GM23338 (cell line): ENCODE results near the gene IMMP2L. TPM values are rescaled to one million over a fixed set of nuclear protein-coding genes. Genes with fewer than 3 reads are reported as not detected.

Experiments
- ATAC-seq: fragments of 200-7000 bp; cut with Tn5 transposase; 3 replicates; pipeline ENCODE4 v1.9.1; 2020
- DNase-seq: peaks from one replicate; pipeline ENCODE4 v3.0.0-alpha.2; 2015; ENCODE audit warnings: low spot score
- H2AFZ ChIP-seq: fragments of 200-600 bp; sonication (generic); 2 replicates; pipeline ENCODE4 v1.8.0; 2016; ENCODE audit warnings: antibody characterized with exemption, mild to moderate bottlenecking, moderate library complexity
- H3F3A ChIP-seq: fragments of 200-600 bp; sonication (generic); replicated peaks from 2 replicates; pipeline ENCODE4 v1.8.0; 2017; ENCODE audit warnings: antibody characterized with exemption, mixed run types, low read depth
- H3K27ac ChIP-seq: fragments of 200-600 bp; sonication (generic); 2 replicates; pipeline ENCODE4 v1.6.1; 2016; ENCODE audit warnings: low read depth
- H3K27me3 ChIP-seq: fragments of 200-600 bp; sonication (generic); 2 replicates; pipeline ENCODE4 v1.8.0; 2016; ENCODE audit warnings: mild to moderate bottlenecking, mixed run types, moderate library complexity; ENCODE audit not compliant: insufficient read depth
- H3K36me3 ChIP-seq: fragments of 200-600 bp; sonication (generic); 2 replicates; pipeline ENCODE4 v1.8.0; 2016; ENCODE audit warnings: mild to moderate bottlenecking; ENCODE audit not compliant: insufficient read depth
- H3K4me1 ChIP-seq: fragments of 200-600 bp; sonication (generic); 2 replicates; pipeline ENCODE4 v1.8.0; 2016; ENCODE audit warnings: mild to moderate bottlenecking, moderate library complexity; ENCODE audit not compliant: insufficient read depth
- H3K4me2 ChIP-seq: fragments of 200-600 bp; sonication (generic); 2 replicates; pipeline ENCODE4 v1.7.1; 2017; ENCODE audit warnings: mixed run types
- H3K4me3 ChIP-seq: fragments of 200-600 bp; sonication (generic); 2 replicates; pipeline ENCODE4 v1.6.1; 2016; ENCODE audit warnings: mixed run types
- H3K79me2 ChIP-seq: fragments of 200-600 bp; sonication (generic); replicated peaks from 2 replicates; pipeline ENCODE4 v1.8.0; 2017; ENCODE audit warnings: mild to moderate bottlenecking; ENCODE audit not compliant: insufficient read depth
- H3K9me2 ChIP-seq: fragments of 200-600 bp; sonication (generic); 2 replicates; pipeline ENCODE4 v1.8.0; 2017; ENCODE audit not compliant: insufficient read depth
- H4K20me1 ChIP-seq: fragments of 200-600 bp; sonication (generic); replicated peaks from 2 replicates; pipeline ENCODE4 v1.8.0; 2017; ENCODE audit warnings: mild to moderate bottlenecking; ENCODE audit not compliant: insufficient read depth
- H3K27ac Mint-ChIP-seq: 2 replicates; pipeline ENCODE4 v1.8.0; 2020; ENCODE audit warnings: inconsistent platforms, mild to moderate bottlenecking, moderate library complexity, mixed read lengths
- H3K27me3 Mint-ChIP-seq: 3 replicates; pipeline ENCODE4 v1.8.0; 2022; ENCODE audit warnings: low read depth, mild to moderate bottlenecking, moderate library complexity, mixed read lengths, inconsistent platforms; ENCODE audit not compliant: insufficient read depth, poor library complexity
- H3K36me3 Mint-ChIP-seq: 3 replicates; pipeline ENCODE4 v1.8.0; 2021; ENCODE audit warnings: low read depth, mild to moderate bottlenecking, inconsistent platforms, moderate library complexity, mixed read lengths
- H3K4me1 Mint-ChIP-seq: 3 replicates; pipeline ENCODE4 v1.8.0; 2020; ENCODE audit warnings: mild to moderate bottlenecking, inconsistent platforms, mixed read lengths
- H3K4me3 Mint-ChIP-seq: 3 replicates; pipeline ENCODE4 v1.8.0; 2021; ENCODE audit warnings: moderate library complexity, mild to moderate bottlenecking, inconsistent platforms, mixed read lengths
- H3K9me3 Mint-ChIP-seq: 3 replicates; pipeline ENCODE4 v1.8.0; 2020; ENCODE audit warnings: moderate library complexity, mild to moderate bottlenecking, inconsistent platforms, mixed read lengths
- EZH2phosphoT487 ChIP-seq: fragments of 200-600 bp; sonication (generic); IDR thresholded peaks from one replicate; pipeline ENCODE4 v1.8.1; 2018; ENCODE audit warnings: antibody characterized with exemption; ENCODE audit not compliant: unreplicated experiment
- JUNB ChIP-seq: IDR thresholded peaks from one replicate; pipeline ENCODE4 v1.6.1; 2016; ENCODE audit warnings: antibody characterized with exemption; ENCODE audit not compliant: unreplicated experiment
- POLR2AphosphoS5 ChIP-seq: IDR thresholded peaks from 2 replicates; pipeline ENCODE4 v1.6.1; 2016; ENCODE audit warnings: antibody characterized with exemption, low read depth
- REST ChIP-seq: IDR thresholded peaks from one replicate; pipeline ENCODE4 v1.6.1; 2018; ENCODE audit warnings: antibody characterized with exemption; ENCODE audit not compliant: unreplicated experiment
- STAT1 ChIP-seq: IDR thresholded peaks from one replicate; pipeline ENCODE4 v1.6.1; 2016; ENCODE audit warnings: antibody characterized with exemption; ENCODE audit not compliant: unreplicated experiment
- polyA plus RNA-seq: library from polyadenylated mRNA; unstranded; fragments of >200 nt; fragmentation: Nextera tagmentation; extraction: Ambion mirVana; gene quantifications from 2 replicates; pipeline ENCODE4 v1.2.1, GENCODE V29; 2016
- total RNA-seq: library from RNA; depleted of rRNA; stranded (reverse); fragments of >200 nt; shearing (Covaris generic); gene quantifications from 2 replicates; pipeline ENCODE4 v1.2.3, GENCODE V29; 2014
- TF ChIP-seq, protein P1 (sequence below): fragments of 250-450 bp; sonication (Bioruptor Pico); IDR thresholded peaks from 2 replicates; pipeline ENCODE4 v1.5.0; 2020; ENCODE audit warnings: mild to moderate bottlenecking, moderate library complexity

IMMP2L gene
- total and polyA plus RNA-seq, 2 experiments from 2014 or later, result 7.3 to 14.0 TPM

DNA sequence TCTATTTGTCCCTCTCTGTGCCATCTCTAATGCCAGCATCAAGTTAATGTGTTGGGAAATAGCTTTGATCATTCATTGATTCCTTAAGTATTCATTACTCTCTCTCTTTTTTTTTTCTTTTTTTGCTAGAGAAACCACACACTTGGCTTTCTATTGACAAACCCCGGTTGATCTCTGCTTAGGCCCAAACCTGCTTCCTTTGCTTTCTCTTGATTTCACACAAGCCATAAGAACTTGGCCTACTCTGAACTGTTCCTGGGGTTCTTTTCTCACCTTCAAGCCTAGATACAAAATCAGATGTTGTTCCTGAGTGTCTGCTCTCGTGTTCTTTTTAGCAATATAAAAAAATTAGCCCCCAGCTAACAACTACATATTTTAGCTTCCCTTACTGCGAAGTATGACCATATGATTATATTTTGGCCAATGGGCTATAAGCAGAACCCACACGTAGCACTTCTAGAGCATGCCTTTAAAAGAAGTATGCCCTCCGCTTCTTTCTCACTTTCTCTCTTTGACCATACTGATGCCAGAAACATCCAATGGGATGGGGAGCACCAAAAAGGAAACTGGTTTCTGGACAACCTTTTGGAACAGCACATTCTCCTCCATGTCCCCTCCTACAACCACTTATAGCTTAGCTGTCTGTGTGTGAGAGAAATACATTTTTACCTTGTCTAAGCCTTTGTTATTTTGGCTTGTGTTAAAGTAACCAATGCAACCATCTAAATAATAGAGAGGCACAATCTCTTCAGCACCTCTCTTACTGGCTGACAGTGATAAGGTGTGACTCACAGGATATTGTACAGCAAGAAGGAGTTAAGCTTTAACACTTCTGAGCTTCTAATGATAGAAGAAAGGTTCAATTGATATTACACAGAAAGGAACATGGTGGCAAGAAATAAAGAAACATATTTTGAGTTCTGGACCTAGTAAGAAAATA lies 568.0 kb downstream of the IMMP2L start (continued):
- TF ChIP-seq, protein P1, sequence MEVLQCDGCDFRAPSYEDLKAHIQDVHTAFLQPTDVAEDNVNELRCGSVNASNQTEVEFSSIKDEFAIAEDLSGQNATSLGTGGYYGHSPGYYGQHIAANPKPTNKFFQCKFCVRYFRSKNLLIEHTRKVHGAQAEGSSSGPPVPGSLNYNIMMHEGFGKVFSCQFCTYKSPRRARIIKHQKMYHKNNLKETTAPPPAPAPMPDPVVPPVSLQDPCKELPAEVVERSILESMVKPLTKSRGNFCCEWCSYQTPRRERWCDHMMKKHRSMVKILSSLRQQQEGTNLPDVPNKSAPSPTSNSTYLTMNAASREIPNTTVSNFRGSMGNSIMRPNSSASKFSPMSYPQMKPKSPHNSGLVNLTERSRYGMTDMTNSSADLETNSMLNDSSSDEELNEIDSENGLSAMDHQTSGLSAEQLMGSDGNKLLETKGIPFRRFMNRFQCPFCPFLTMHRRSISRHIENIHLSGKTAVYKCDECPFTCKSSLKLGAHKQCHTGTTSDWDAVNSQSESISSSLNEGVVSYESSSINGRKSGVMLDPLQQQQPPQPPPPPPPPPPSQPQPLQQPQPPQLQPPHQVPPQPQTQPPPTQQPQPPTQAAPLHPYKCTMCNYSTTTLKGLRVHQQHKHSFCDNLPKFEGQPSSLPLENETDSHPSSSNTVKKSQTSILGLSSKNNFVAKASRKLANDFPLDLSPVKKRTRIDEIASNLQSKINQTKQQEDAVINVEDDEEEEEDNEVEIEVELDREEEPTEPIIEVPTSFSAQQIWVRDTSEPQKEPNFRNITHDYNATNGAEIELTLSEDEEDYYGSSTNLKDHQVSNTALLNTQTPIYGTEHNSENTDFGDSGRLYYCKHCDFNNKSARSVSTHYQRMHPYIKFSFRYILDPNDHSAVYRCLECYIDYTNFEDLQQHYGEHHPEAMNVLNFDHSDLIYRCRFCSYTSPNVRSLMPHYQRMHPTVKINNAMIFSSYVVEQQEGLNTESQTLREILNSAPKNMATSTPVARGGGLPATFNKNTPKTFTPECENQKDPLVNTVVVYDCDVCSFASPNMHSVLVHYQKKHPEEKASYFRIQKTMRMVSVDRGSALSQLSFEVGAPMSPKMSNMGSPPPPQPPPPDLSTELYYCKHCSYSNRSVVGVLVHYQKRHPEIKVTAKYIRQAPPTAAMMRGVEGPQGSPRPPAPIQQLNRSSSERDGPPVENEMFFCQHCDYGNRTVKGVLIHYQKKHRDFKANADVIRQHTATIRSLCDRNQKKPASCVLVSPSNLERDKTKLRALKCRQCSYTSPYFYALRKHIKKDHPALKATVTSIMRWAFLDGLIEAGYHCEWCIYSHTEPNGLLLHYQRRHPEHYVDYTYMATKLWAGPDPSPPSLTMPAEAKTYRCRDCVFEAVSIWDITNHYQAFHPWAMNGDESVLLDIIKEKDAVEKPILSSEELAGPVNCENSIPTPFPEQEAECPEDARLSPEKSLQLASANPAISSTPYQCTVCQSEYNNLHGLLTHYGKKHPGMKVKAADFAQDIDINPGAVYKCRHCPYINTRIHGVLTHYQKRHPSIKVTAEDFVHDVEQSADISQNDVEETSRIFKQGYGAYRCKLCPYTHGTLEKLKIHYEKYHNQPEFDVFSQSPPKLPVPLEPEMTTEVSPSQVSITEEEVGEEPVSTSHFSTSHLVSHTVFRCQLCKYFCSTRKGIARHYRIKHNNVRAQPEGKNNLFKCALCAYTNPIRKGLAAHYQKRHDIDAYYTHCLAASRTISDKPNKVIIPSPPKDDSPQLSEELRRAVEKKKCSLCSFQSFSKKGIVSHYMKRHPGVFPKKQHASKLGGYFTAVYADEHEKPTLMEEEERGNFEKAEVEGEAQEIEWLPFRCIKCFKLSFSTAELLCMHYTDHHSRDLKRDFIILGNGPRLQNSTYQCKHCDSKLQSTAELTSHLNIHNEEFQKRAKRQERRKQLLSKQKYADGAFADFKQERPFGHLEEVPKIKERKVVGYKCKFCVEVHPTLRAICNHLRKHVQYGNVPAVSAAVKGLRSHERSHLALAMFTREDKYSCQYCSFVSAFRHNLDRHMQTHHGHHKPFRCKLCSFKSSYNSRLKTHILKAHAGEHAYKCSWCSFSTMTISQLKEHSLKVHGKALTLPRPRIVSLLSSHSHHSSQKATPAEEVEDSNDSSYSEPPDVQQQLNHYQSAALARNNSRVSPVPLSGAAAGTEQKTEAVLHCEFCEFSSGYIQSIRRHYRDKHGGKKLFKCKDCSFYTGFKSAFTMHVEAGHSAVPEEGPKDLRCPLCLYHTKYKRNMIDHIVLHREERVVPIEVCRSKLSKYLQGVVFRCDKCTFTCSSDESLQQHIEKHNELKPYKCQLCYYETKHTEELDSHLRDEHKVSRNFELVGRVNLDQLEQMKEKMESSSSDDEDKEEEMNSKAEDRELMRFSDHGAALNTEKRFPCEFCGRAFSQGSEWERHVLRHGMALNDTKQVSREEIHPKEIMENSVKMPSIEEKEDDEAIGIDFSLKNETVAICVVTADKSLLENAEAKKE (CRISPR knock-in tag), result no peak
- TF ChIP-seq EZH2phosphoT487 (no peak), POLR2AphosphoS5 (no peak), JUNB (no peak)

GRCh38 chr7:110988890-110989501 lies 573.3 kb downstream of the IMMP2L start:
- DNase-seq (no peak), ATAC-seq (no peak)
- Mint-ChIP-seq H3K4me3 (no peak overlapping the region), H3K36me3 (no peaks in the 10 kb centered on the region), H3K9me3 (no peaks in the 10 kb centered on the region), H3K27me3 (peaks cover 2% of the 10 kb centered on the region), H3K27ac (no peak overlapping the region), H3K4me1 (no peaks in the 10 kb centered on the region)
- no peaks in the 10 kb centered on the region for H3K27me3 ChIP-seq
- H3K36me3 ChIP-seq, result no peaks in the 10 kb centered on the region
- no peaks in the 10 kb centered on the region for H4K20me1 ChIP-seq
- no peaks in the 10 kb centered on the region for H3K4me1 ChIP-seq
- H3K9me2 ChIP-seq, result no peaks in the 10 kb centered on the region
- no peak overlapping the region for H3K27ac ChIP-seq
- no peaks in the 10 kb centered on the region for H3F3A ChIP-seq
- no peaks in the 10 kb centered on the region for H3K79me2 ChIP-seq
- no peak overlapping the region for H3K4me2 ChIP-seq
- H3K4me3 ChIP-seq, result no peak overlapping the region
- H2AFZ ChIP-seq, result no peak overlapping the region
- TF ChIP-seq STAT1 (no peak), REST (no peak)
